SU-DHL-6 (cell line): ENCODE results near the gene SUPT7L.

Experiments used
- EZH2phosphoT487 ChIP-seq: fragments of 200-600 bp; sonication (generic), shearing (Covaris generic); conservative IDR thresholded peaks from 2 replicates; pipeline ENCODE4 v1.6.1; 2018; ENCODE audit warnings: mild to moderate bottlenecking, antibody characterized with exemption, low read length, moderate library complexity, mixed read lengths
- TF ChIP-seq, protein P1 (sequence below): fragments of 200-600 bp; sonication (generic); IDR thresholded peaks from one replicate; pipeline ENCODE4 v1.5.1; 2017; ENCODE audit warnings: antibody characterized with exemption, mild to moderate bottlenecking, low read length, moderate library complexity; ENCODE audit not compliant: insufficient read depth, poor library complexity, severe bottlenecking

DNA sequence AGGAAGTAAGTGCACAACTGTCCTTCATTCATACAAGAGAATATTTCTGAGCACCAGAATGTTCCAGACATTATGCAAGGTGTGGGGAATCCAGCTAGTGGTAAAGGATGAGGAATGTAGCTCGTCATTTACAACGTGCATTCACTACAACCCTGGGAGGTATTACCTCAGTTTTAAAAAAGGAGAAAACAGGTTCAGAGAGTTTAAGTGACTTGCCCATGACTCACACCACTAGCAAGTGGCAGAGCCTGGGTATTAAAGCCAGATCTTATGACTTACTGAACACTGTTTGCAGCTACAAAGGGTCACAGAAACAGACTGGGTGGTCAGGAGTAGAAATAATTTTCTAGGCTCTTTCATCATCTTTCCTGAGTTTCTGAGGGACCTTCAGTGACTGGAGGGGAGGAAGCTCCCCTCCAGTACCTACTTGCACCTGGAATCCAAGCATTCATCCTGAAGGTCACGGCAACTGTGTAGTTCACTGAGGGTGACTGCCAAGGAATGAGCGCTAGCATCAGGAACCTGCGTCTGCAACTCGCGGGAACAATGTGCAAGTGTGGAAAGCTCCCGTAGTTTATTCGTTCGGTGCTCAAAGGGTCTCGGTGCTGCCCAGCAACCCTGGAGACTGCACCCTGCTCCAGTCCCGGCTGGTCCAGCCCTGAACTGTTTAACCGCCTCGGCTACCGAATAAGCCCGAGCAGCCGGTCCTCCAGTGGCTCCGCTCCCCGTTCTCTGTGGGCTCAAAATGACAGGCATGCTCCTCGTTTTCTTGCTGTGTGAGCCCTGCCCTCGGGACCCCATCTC, 35.2 kb downstream of the SUPT7L start:
- TF ChIP-seq, protein P1, sequence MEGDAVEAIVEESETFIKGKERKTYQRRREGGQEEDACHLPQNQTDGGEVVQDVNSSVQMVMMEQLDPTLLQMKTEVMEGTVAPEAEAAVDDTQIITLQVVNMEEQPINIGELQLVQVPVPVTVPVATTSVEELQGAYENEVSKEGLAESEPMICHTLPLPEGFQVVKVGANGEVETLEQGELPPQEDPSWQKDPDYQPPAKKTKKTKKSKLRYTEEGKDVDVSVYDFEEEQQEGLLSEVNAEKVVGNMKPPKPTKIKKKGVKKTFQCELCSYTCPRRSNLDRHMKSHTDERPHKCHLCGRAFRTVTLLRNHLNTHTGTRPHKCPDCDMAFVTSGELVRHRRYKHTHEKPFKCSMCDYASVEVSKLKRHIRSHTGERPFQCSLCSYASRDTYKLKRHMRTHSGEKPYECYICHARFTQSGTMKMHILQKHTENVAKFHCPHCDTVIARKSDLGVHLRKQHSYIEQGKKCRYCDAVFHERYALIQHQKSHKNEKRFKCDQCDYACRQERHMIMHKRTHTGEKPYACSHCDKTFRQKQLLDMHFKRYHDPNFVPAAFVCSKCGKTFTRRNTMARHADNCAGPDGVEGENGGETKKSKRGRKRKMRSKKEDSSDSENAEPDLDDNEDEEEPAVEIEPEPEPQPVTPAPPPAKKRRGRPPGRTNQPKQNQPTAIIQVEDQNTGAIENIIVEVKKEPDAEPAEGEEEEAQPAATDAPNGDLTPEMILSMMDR, result no peak
- no peak for TF ChIP-seq EZH2phosphoT487
